ENCODE data around the gene MCL1.

DNA sequence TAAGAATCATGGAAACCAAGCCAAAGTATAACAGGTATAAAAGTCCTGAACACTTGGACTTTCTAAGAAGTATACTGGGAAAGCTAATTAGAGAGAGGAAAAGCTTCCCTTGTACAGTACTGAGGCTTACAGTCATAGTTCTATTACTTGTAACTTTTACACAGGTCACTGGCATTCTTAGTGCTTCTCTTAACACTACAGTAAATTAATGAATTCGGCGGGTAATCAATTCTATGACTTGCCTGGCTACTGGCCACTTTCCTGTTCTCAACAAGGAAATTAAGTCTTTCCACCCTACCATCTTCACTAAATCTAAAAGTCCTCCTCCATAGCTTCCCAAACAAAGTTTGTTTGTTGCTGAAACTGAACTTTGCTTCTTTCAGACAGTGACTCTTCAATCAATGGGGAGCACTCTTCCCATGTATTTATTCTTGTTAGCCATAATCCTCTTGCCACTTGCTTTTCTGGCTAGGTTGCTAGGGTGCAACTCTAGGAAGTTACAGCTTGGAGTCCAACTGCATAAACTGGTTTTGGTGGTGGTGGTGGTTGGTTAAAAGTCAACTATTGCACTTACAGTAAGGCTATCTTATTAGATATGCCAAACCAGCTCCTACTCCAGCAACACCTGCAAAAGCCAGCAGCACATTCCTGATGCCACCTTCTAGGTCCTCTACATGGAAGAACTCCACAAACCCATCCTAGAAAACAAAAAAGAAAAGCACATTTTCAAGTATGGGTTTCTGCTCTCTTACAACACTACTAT lies 2.4 kb downstream of the MCL1 start:
- TF ChIP-seq, protein P1, sequence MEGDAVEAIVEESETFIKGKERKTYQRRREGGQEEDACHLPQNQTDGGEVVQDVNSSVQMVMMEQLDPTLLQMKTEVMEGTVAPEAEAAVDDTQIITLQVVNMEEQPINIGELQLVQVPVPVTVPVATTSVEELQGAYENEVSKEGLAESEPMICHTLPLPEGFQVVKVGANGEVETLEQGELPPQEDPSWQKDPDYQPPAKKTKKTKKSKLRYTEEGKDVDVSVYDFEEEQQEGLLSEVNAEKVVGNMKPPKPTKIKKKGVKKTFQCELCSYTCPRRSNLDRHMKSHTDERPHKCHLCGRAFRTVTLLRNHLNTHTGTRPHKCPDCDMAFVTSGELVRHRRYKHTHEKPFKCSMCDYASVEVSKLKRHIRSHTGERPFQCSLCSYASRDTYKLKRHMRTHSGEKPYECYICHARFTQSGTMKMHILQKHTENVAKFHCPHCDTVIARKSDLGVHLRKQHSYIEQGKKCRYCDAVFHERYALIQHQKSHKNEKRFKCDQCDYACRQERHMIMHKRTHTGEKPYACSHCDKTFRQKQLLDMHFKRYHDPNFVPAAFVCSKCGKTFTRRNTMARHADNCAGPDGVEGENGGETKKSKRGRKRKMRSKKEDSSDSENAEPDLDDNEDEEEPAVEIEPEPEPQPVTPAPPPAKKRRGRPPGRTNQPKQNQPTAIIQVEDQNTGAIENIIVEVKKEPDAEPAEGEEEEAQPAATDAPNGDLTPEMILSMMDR (IDR thresholded peaks at IDR 0.05; ENCODE audit: low read depth, low read length), result no peak
- no peak for TF ChIP-seq POLR2A (IDR thresholded peaks at IDR 0.05; ENCODE audit: extremely low read depth, insufficient read length)
